Measurements from ENCODE around the gene CD1B. TPM values are rescaled to one million over a fixed set of nuclear protein-coding genes. Genes with fewer than 3 reads are reported as not detected.

CD1B gene
- polyA plus RNA-seq, 1 of the 3 experiments (the other 2 are of a cell fraction), result not detected

DNA sequence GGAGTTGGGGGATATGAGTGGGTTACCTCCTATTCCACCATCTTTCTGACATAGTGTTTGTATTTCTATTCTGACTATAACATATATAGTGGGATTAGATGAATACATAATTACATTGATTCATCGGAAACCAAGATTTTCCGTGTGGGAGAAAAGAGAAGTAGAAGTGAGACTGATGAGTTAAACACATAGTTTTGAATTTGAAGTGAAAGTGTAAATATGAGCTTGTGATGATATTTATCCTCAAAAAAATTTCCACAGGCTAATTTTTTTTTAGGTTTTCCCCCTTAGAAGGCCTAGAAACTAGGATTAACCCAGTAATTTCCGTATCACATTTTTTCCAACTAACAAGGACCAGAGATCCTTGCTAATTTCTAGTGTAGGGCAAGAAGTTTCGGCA lies 6.9 kb downstream of the CD1B start:
- H4K20me1 ChIP-seq (ENCODE audit: insufficient read depth), result no peaks in the 10 kb centered on the region

More for the DNA sequence above, 6.9 kb downstream of the CD1B start:
- DNase-seq, result no peak
- Histone ChIP-seq H3K9me3 (no peaks in the 10 kb centered on the region), H3K4me2 (no peak overlapping the region), H3K9ac (no peak overlapping the region), H3K9me2 (no peaks in the 10 kb centered on the region), H3K4me1 (ENCODE audit: control insufficient read depth in 1 of 2, insufficient read depth in 2 of 2, low read depth in 1 of 2, low read length in 1 of 2) (no peaks in the 10 kb centered on the region), H3K27me3 (ENCODE audit: insufficient read depth) (no peaks in the 10 kb centered on the region), H3F3A (replicated peaks; ENCODE audit: insufficient read depth) (no peaks in the 10 kb centered on the region), H3K79me2 (ENCODE audit: insufficient read depth) (no peaks in the 10 kb centered on the region), H3K4me3 (ENCODE audit: low read depth in 2 of 2, low read length in 1 of 2) (no peak overlapping the region), H3K36me3 (replicated peaks in 1 of 2; ENCODE audit: control insufficient read depth in 1 of 2, insufficient read depth in 2 of 2, low read length in 1 of 2) (no peaks in the 10 kb centered on the region), H2AFZ (ENCODE audit: low read depth) (no peak overlapping the region), H3K27ac (ENCODE audit: low read depth in 2 of 2, low read length in 1 of 2) (no peak overlapping the region)
- POLR2A ChIA-PET, result no interaction called here
- CTCF ChIA-PET, result no interaction called here
- TF ChIP-seq TAF1 (IDR thresholded peaks at IDR 0.05; ENCODE audit: borderline replicate concordance, low read depth, low read length) (no peak), EZH2phosphoT487 (IDR thresholded peaks at IDR 0.05; ENCODE audit: borderline replicate concordance, low read depth) (no peak), TEAD4 (IDR thresholded peaks at IDR 0.05; ENCODE audit: borderline replicate concordance, insufficient read depth) (no peak), SMC3 (IDR thresholded peaks at IDR 0.05; ENCODE audit: low read depth, low read length) (no peak), POLR2AphosphoS5 (IDR thresholded peaks at IDR 0.05; ENCODE audit: low read depth, low read length) (no peak), PBX3 (IDR thresholded peaks at IDR 0.05) (no peak), MEF2A (IDR thresholded peaks at IDR 0.05; ENCODE audit: borderline replicate concordance, low read depth) (no peak), RFX5 (IDR thresholded peaks at IDR 0.05; ENCODE audit: low read length) (no peak), RAD21 (IDR thresholded peaks at IDR 0.05; ENCODE audit: low read length) (no peak), MXI1 (IDR thresholded peaks at IDR 0.05; ENCODE audit: low read depth, low read length) (no peak), EP300 (IDR thresholded peaks at IDR 0.05; ENCODE audit: borderline replicate concordance in 1 of 2, low read depth in 1 of 2, low read length in 1 of 2) (no peak)
- TF ChIP-seq, protein P1, sequence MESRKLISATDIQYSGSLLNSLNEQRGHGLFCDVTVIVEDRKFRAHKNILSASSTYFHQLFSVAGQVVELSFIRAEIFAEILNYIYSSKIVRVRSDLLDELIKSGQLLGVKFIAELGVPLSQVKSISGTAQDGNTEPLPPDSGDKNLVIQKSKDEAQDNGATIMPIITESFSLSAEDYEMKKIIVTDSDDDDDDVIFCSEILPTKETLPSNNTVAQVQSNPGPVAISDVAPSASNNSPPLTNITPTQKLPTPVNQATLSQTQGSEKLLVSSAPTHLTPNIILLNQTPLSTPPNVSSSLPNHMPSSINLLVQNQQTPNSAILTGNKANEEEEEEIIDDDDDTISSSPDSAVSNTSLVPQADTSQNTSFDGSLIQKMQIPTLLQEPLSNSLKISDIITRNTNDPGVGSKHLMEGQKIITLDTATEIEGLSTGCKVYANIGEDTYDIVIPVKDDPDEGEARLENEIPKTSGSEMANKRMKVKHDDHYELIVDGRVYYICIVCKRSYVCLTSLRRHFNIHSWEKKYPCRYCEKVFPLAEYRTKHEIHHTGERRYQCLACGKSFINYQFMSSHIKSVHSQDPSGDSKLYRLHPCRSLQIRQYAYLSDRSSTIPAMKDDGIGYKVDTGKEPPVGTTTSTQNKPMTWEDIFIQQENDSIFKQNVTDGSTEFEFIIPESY (IDR thresholded peaks at IDR 0.05; ENCODE audit: borderline replicate concordance, low read depth), result no peak
- TF ChIP-seq, protein P2, sequence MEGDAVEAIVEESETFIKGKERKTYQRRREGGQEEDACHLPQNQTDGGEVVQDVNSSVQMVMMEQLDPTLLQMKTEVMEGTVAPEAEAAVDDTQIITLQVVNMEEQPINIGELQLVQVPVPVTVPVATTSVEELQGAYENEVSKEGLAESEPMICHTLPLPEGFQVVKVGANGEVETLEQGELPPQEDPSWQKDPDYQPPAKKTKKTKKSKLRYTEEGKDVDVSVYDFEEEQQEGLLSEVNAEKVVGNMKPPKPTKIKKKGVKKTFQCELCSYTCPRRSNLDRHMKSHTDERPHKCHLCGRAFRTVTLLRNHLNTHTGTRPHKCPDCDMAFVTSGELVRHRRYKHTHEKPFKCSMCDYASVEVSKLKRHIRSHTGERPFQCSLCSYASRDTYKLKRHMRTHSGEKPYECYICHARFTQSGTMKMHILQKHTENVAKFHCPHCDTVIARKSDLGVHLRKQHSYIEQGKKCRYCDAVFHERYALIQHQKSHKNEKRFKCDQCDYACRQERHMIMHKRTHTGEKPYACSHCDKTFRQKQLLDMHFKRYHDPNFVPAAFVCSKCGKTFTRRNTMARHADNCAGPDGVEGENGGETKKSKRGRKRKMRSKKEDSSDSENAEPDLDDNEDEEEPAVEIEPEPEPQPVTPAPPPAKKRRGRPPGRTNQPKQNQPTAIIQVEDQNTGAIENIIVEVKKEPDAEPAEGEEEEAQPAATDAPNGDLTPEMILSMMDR (IDR thresholded peaks at IDR 0.05), result no peak
- TF ChIP-seq, protein P3, sequence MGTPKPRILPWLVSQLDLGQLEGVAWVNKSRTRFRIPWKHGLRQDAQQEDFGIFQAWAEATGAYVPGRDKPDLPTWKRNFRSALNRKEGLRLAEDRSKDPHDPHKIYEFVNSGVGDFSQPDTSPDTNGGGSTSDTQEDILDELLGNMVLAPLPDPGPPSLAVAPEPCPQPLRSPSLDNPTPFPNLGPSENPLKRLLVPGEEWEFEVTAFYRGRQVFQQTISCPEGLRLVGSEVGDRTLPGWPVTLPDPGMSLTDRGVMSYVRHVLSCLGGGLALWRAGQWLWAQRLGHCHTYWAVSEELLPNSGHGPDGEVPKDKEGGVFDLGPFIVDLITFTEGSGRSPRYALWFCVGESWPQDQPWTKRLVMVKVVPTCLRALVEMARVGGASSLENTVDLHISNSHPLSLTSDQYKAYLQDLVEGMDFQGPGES (IDR thresholded peaks at IDR 0.05; ENCODE audit: low read depth, low read length), result no peak
- 5% methylated on average over 4 of the region's 4 CpGs for WGBS (ENCODE audit: low lambda C conversion rate)
